ENCODE measurements around the gene CDK6.

- TF ChIP-seq CTCF (IDR thresholded peaks at IDR 0.05) (no peak), POLR2A (IDR thresholded peaks at IDR 0.05) (no peak)
These were observed 89.1 kb downstream of the CDK6 start for GRCh38 chr7:92747041-92747835.

Measured in thyroid gland (tissue), 4 donors.